OCI-LY1 (cell line): ENCODE results near the gene LEP.
A peak's percentile ranks its signal among the peaks of the same experiment; 100 is the strongest.

ENCODE experiments used
- H2AFZ ChIP-seq: fragments of 200-600 bp; sonication (generic), shearing (Covaris generic); 2 replicates; pipeline ENCODE4 v1.6.0; 2014; ENCODE audit warnings: antibody characterized with exemption, mild to moderate bottlenecking, low read length
- H3F3A ChIP-seq: fragments of 200-600 bp; sonication (generic), shearing (Covaris generic); 2 replicates; pipeline ENCODE4 v1.6.0; 2014; ENCODE audit warnings: mild to moderate bottlenecking, antibody characterized with exemption, low read length, moderate library complexity; ENCODE audit not compliant: insufficient read depth
- H3K27ac ChIP-seq: fragments of 200-600 bp; sonication (generic); 2 replicates; pipeline ENCODE4 v1.5.1; 2014; ENCODE audit warnings: low read length, mixed run types, mild to moderate bottlenecking, low read depth; ENCODE audit not compliant: poor library complexity, severe bottlenecking
- H3K27me3 ChIP-seq: fragments of 200-600 bp; sonication (generic); 2 replicates; pipeline ENCODE4 v1.6.0; 2014; ENCODE audit warnings: antibody characterized with exemption, mild to moderate bottlenecking, low read length, moderate library complexity; ENCODE audit not compliant: insufficient read depth
- H3K36me3 ChIP-seq: fragments of 200-600 bp; sonication (generic); 2 replicates; pipeline ENCODE4 v1.6.1; 2014; ENCODE audit warnings: mild to moderate bottlenecking, antibody characterized with exemption, low read length, moderate library complexity, mixed read lengths; ENCODE audit not compliant: insufficient read depth
- H3K4me1 ChIP-seq: fragments of 200-600 bp; sonication (generic); 2 replicates; pipeline ENCODE4 v1.5.1; 2014; ENCODE audit warnings: mild to moderate bottlenecking, low read length, moderate library complexity; ENCODE audit not compliant: insufficient read depth, severe bottlenecking
- H3K4me2 ChIP-seq: fragments of 200-600 bp; sonication (generic), shearing (Covaris generic); 2 replicates; pipeline ENCODE4 v1.6.1; 2014; ENCODE audit warnings: low read length
- H3K4me3 ChIP-seq: fragments of 200-600 bp; sonication (generic); 2 replicates; pipeline ENCODE4 v1.5.1; 2014; ENCODE audit warnings: low read length, low read depth, mild to moderate bottlenecking, mixed read lengths; ENCODE audit not compliant: poor library complexity, severe bottlenecking
- H3K79me2 ChIP-seq: fragments of 200-600 bp; shearing (Covaris generic); 2 replicates; pipeline ENCODE4 v1.6.1; 2016; ENCODE audit warnings: mixed run types, low read length, mixed read lengths; ENCODE audit not compliant: insufficient read depth
- H3K9ac ChIP-seq: fragments of 200-600 bp; sonication (generic), shearing (Covaris generic); 2 replicates; pipeline ENCODE4 v1.6.1; 2014; ENCODE audit warnings: mild to moderate bottlenecking, low read length, mixed read lengths
- H3K9me2 ChIP-seq: fragments of 200-600 bp; sonication (generic), shearing (Covaris generic); 2 replicates; pipeline ENCODE4 v1.6.1; 2014; ENCODE audit warnings: low read depth, mild to moderate bottlenecking, low read length, mixed read lengths
- H3K9me3 ChIP-seq: fragments of 200-600 bp; shearing (Covaris generic); 2 replicates; pipeline ENCODE4 v1.6.1; 2014; ENCODE audit warnings: low read length, mixed read lengths
- H4K20me1 ChIP-seq: fragments of 200-600 bp; sonication (generic), shearing (Covaris generic); 2 replicates; pipeline ENCODE4 v1.6.0; 2016; ENCODE audit warnings: mild to moderate bottlenecking, low read length; ENCODE audit not compliant: insufficient read depth
- EZH2 ChIP-seq: fragments of 200-600 bp; sonication (generic), shearing (Covaris generic); IDR thresholded peaks from 2 replicates; pipeline ENCODE4 v1.8.0; 2017; ENCODE audit warnings: borderline replicate concordance, mixed run types, mild to moderate bottlenecking, antibody characterized with exemption, low read length, moderate library complexity, mixed read lengths
- TF ChIP-seq, protein P1 (sequence below): fragments of 200-600 bp; sonication (generic), shearing (Covaris generic); IDR thresholded peaks from 2 replicates; pipeline ENCODE4 v1.5.1; 2017; ENCODE audit warnings: mild to moderate bottlenecking, antibody characterized with exemption, low read length, moderate library complexity, mixed read lengths

The LEP gene

DNA sequence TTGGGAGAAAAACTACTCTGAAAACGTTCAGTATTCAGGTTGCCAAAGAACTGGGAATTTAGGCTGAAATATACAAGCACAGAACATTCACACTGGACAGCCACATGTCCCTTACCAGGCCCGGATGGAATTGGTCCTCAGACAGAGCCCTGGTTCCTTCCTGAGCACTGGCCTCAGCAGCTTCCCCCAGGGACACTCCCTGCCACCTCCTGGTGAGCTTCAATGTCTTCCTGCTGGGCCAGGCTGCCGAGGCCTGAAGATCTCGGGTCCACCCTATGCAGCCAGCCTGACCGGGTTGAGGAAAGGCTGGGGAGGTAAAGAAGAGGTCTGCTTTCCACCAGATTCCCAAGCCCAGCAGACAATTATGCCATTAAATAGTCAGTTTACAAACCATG lies 24.8 kb downstream of the LEP start:
- no peaks in the 10 kb centered on the region for H3K36me3 ChIP-seq
- H3K9ac ChIP-seq, result no peak overlapping the region
- H3K9me3 ChIP-seq, result no peaks in the 10 kb centered on the region
- no peaks in the 10 kb centered on the region for H3K9me2 ChIP-seq
- no peaks in the 10 kb centered on the region for H4K20me1 ChIP-seq
- H3K27ac ChIP-seq, result no peak overlapping the region
- H2AFZ ChIP-seq, result no peak overlapping the region
- H3K4me1 ChIP-seq, result no peaks in the 10 kb centered on the region
- no peaks in the 10 kb centered on the region for H3F3A ChIP-seq
- no peak overlapping the region for H3K4me2 ChIP-seq
- TF ChIP-seq EZH2, result no peak
- no peaks in the 10 kb centered on the region for H3K79me2 ChIP-seq
- no peak overlapping the region for H3K4me3 ChIP-seq
- H3K27me3 ChIP-seq, result peaks cover 6% of the 10 kb centered on the region

DNA sequence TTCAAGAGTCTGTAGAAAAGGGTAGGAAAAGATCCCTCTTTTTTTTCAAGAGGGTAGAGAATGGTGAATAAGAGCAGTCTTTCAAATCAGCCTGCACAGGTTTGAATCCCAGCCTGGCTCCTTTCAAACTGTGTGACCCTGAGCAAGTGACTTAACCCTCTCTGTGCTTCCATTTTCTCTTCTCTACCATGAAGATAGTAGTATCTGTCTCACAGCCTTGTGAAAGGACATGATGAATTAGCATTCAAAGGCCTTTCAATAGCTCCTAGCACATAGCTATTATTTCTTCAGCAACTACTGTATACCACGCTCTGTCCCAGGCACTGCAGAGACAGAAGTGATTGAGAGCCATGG lies 25.4 kb downstream of the LEP start:
- no peaks in the 10 kb centered on the region for H3K9me3 ChIP-seq
- peaks cover 6% of the 10 kb centered on the region for H3K27me3 ChIP-seq
- no peaks in the 10 kb centered on the region for H3K9me2 ChIP-seq
- H3K79me2 ChIP-seq, result no peaks in the 10 kb centered on the region
- H4K20me1 ChIP-seq, result no peaks in the 10 kb centered on the region
- no peak for TF ChIP-seq EZH2
- TF ChIP-seq, protein P1, sequence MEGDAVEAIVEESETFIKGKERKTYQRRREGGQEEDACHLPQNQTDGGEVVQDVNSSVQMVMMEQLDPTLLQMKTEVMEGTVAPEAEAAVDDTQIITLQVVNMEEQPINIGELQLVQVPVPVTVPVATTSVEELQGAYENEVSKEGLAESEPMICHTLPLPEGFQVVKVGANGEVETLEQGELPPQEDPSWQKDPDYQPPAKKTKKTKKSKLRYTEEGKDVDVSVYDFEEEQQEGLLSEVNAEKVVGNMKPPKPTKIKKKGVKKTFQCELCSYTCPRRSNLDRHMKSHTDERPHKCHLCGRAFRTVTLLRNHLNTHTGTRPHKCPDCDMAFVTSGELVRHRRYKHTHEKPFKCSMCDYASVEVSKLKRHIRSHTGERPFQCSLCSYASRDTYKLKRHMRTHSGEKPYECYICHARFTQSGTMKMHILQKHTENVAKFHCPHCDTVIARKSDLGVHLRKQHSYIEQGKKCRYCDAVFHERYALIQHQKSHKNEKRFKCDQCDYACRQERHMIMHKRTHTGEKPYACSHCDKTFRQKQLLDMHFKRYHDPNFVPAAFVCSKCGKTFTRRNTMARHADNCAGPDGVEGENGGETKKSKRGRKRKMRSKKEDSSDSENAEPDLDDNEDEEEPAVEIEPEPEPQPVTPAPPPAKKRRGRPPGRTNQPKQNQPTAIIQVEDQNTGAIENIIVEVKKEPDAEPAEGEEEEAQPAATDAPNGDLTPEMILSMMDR, result no peak
- no peaks in the 10 kb centered on the region for H3K4me1 ChIP-seq
- H3F3A ChIP-seq, result no peaks in the 10 kb centered on the region
- H3K9ac ChIP-seq, result no peak overlapping the region
- no peak overlapping the region for H3K4me3 ChIP-seq
- no peak overlapping the region for H3K27ac ChIP-seq
- no peak overlapping the region for H3K4me2 ChIP-seq
- H2AFZ ChIP-seq, result no peak overlapping the region
- no peaks in the 10 kb centered on the region for H3K36me3 ChIP-seq

DNA sequence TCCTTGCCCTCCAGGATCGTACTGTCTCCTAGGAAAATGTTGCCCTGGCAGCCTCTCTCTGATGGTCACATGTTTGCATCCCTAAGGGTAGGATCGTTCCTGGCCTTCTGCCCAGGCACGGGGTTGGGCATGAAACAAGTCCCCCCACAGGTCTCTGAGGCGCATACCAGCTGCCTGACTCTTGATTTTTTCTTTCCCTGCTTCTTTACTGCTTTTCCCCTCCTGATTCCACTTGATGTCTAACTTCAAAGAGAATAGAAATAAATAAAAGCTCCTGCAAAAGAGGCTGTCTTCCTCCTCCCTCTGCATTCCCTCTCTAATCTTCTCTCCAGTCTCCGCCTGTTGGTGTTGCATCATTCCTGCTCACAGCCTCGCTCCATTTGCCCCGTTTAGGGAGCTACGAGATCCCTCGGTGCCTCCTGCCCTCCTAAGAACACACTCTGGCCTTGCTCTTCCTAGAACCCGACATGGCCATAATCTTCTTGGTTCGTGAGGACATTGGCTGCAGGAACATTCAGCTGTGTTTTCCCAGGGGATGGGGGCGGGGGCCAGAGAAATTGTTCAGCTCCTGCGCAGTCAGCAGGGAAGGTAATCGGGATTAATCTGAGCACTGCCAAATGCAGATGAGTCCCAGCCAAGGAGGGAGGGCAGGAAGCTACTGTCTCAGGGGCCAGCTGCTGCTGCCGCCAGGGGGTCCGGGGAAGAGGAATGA lies 26.0 kb downstream of the LEP start:
- H4K20me1 ChIP-seq, result no peaks in the 10 kb centered on the region
- no peak overlapping the region for H3K4me3 ChIP-seq
- no peak overlapping the region for H3K4me2 ChIP-seq
- H3K27ac ChIP-seq, result no peak overlapping the region
- TF ChIP-seq, protein P1, result peak; percentile 5; the same call in 1 of the 2 replicates
- TF ChIP-seq EZH2, result no peak
- H3K9me2 ChIP-seq, result no peaks in the 10 kb centered on the region
- no peaks in the 10 kb centered on the region for H3K9me3 ChIP-seq
- H3K36me3 ChIP-seq, result no peaks in the 10 kb centered on the region
- no peak overlapping the region for H3K9ac ChIP-seq
- H3K79me2 ChIP-seq, result no peaks in the 10 kb centered on the region
- H3K27me3 ChIP-seq, result peaks cover 6% of the 10 kb centered on the region
- H3F3A ChIP-seq, result no peaks in the 10 kb centered on the region
- no peak overlapping the region for H2AFZ ChIP-seq
- no peaks in the 10 kb centered on the region for H3K4me1 ChIP-seq

DNA sequence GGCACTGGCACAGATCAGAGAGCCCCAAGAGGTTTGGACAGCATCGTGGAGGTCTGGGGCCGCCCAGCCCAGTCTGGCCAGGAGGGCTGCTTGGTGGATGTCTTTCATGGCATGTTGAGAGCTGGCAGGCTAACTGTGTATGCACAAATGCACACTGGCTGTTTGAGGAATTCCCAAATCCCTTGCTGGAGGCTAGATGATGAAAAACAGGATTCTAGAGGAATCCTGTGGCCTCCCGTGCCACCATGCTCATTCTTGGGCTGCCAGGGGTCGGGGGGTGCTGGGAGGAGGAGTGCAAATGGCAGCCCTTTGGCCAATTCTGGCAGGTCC lies 26.5 kb downstream of the LEP start:
- Histone ChIP-seq H2AFZ (no peak overlapping the region), H3K4me1 (no peaks in the 10 kb centered on the region), H3K79me2 (no peaks in the 10 kb centered on the region), H3K9ac (no peak overlapping the region), H3K9me3 (no peaks in the 10 kb centered on the region), H3K36me3 (no peaks in the 10 kb centered on the region), H3K4me3 (no peak overlapping the region), H3K27me3 (peaks cover 6% of the 10 kb centered on the region), H3K27ac (no peak overlapping the region), H3K4me2 (no peak overlapping the region), H3K9me2 (no peaks in the 10 kb centered on the region), H3F3A (no peaks in the 10 kb centered on the region), H4K20me1 (no peaks in the 10 kb centered on the region)
- TF ChIP-seq, protein P1, result no peak
- TF ChIP-seq EZH2, result no peak
